ENCODE results near the gene KLHL1.

Gene KLHL1

GRCh38 chr13:69947582-69947981 is 160.7 kb downstream of the KLHL1 start:
- no peak for DNase-seq (ENCODE audit: low spot score)

GRCh38 chr13:69946511-69946910 is 161.7 kb downstream of the KLHL1 start:
- DNase-seq (ENCODE audit: low spot score) = no peak

More at GRCh38 chr13:69947582-69947981, 160.7 kb downstream of the KLHL1 start:
- no peak for TF ChIP-seq CTCF (IDR thresholded peaks at IDR 0.05; ENCODE audit: extremely low read depth, missing control alignments)

GRCh38 chr13:69935043-69935442 is 173.2 kb downstream of the KLHL1 start:
- TF ChIP-seq CTCF (IDR thresholded peaks at IDR 0.05; ENCODE audit: extremely low read depth, missing control alignments) = no peak
- DNase-seq (ENCODE audit: low spot score) = no peak

More at GRCh38 chr13:69946511-69946910, 161.7 kb downstream of the KLHL1 start:
- no peak for TF ChIP-seq CTCF (IDR thresholded peaks at IDR 0.05; ENCODE audit: extremely low read depth, missing control alignments)

GRCh38 chr13:69928262-69928661 is 180.0 kb downstream of the KLHL1 start:
- no peak for TF ChIP-seq CTCF (IDR thresholded peaks at IDR 0.05; ENCODE audit: extremely low read depth, missing control alignments)
- no peak for DNase-seq (ENCODE audit: low spot score)

GRCh38 chr13:69921156-69921555 is 187.1 kb downstream of the KLHL1 start:
- no peak for TF ChIP-seq CTCF (IDR thresholded peaks at IDR 0.05; ENCODE audit: extremely low read depth, missing control alignments)
- no peak for DNase-seq (ENCODE audit: low spot score)

- no peak for TF ChIP-seq CTCF (IDR thresholded peaks at IDR 0.05; ENCODE audit: extremely low read depth, missing control alignments)
- no peak for DNase-seq (ENCODE audit: low spot score)
These were observed 195.6 kb downstream of the KLHL1 start for GRCh38 chr13:69912630-69913029.

GRCh38 chr13:69910800-69911199 is 197.5 kb downstream of the KLHL1 start:
- TF ChIP-seq CTCF (IDR thresholded peaks at IDR 0.05; ENCODE audit: extremely low read depth, missing control alignments) = no peak
- no peak for DNase-seq (ENCODE audit: low spot score)
